CD4-positive, alpha-beta T cell (primary cell): Measurements from ENCODE around the gene APOO. TPM values are rescaled to one million over a fixed set of nuclear protein-coding genes. Genes with fewer than 3 reads are reported as not detected.

Experiments used
- ATAC-seq: fragments of 200-7000 bp; cut with Tn5 transposase; one replicate; pipeline ENCODE4 v1.10.0; 2022; ENCODE audit warnings: mild to moderate bottlenecking; ENCODE audit not compliant: poor library complexity
- CTCF ChIA-PET: fragments of 350-600 bp; sonication (Branson Sonifier 250); formaldehyde crosslinking; loops from one replicate; lab custom pipeline; 2021; ENCODE audit warnings: antibody characterized with exemption, inconsistent platforms; lab: Charles Lee
- POLR2A ChIA-PET: fragments of 350-600 bp; sonication (Branson Sonifier 250); formaldehyde crosslinking; loops from one replicate; lab custom pipeline; 2021; ENCODE audit warnings: antibody characterized with exemption, inconsistent platforms; lab: Charles Lee
- DNase-seq, 14 experiments: peaks; one replicate each; pipeline ENCODE4 v3.0.0-alpha.2; 2013 to 2020; ENCODE audit warnings: mixed read lengths in 2 of 14
- H3K27ac ChIP-seq, 2 donors: one replicate each; pipeline versions ENCODE4 v1.5.1 to v1.7.0; 2013; ENCODE audit warnings: low read length in 2 of 2, low read depth in 1 of 2, mild to moderate bottlenecking in 1 of 2
- H3K27me3 ChIP-seq, 2 experiments: 1 replicate in 1 of 2; 2 replicates in 1 of 2; pipeline versions ENCODE4 v1.6.1 to v1.7.0; 2013; ENCODE audit warnings: low read length in 2 of 2, control low read depth in 1 of 2, mild to moderate bottlenecking in 1 of 2, moderate library complexity in 1 of 2; ENCODE audit not compliant: insufficient read depth in 2 of 2, control insufficient read depth in 1 of 2
- H3K36me3 ChIP-seq: one replicate; pipeline ENCODE4 v1.6.1; 2013; ENCODE audit warnings: low read length, control low read depth; ENCODE audit not compliant: insufficient read depth
- H3K4me1 ChIP-seq: one replicate; pipeline ENCODE4 v1.6.1; 2013; ENCODE audit warnings: low read length, control low read depth; ENCODE audit not compliant: insufficient read depth
- H3K4me3 ChIP-seq: one replicate; pipeline ENCODE4 v1.5.1; 2013; ENCODE audit warnings: mild to moderate bottlenecking, low read length, moderate library complexity
- H3K9me3 ChIP-seq, 2 experiments: 1 replicate in 1 of 2; 2 replicates in 1 of 2; pipeline versions ENCODE4 v1.6.1 to v1.7.0; 2013; ENCODE audit warnings: low read length in 2 of 2, mild to moderate bottlenecking in 2 of 2, control low read depth in 1 of 2, moderate library complexity in 1 of 2; ENCODE audit not compliant: control insufficient read depth in 1 of 2, insufficient read depth in 1 of 2
- H3K27ac Mint-ChIP-seq: one replicate; pipeline ENCODE4 v1.8.0; 2020; ENCODE audit warnings: mixed read lengths
- H3K27me3 Mint-ChIP-seq: one replicate; pipeline ENCODE4 v1.8.0; 2021; ENCODE audit warnings: mixed read lengths
- H3K36me3 Mint-ChIP-seq: one replicate; pipeline ENCODE4 v1.8.0; 2021; ENCODE audit warnings: low read depth, mixed read lengths
- H3K4me1 Mint-ChIP-seq: one replicate; pipeline ENCODE4 v1.8.0; 2021; ENCODE audit warnings: low read depth, mixed read lengths
- H3K4me3 Mint-ChIP-seq: one replicate; pipeline ENCODE4 v1.8.0; 2020; ENCODE audit warnings: mild to moderate bottlenecking, mixed read lengths
- H3K9me3 Mint-ChIP-seq: one replicate; pipeline ENCODE4 v1.8.0; 2020; ENCODE audit warnings: mixed read lengths
- intact Hi-C, 2 experiments: fragments of 100-400 bp; cut with DNase I in 1 of 2; cut with micrococcal nuclease in 1 of 2; formaldehyde crosslinking; loops; one replicate each; pipeline versions ENCODE4 v1.15.1 to v1.9.0; 2023 to 2025; cut with DNase I, micrococcal nuclease
- total RNA-seq, 174 experiments: library from RNA in 2 of 174; stranded (reverse) in 2 of 174; gene quantifications; one replicate each; pipeline ENCODE4 v1.2.3 and lab custom pipeline; 2021 to 2026
- TF ChIP-seq, protein P1 (sequence below): fragments of 200-600 bp; IDR thresholded peaks from one replicate; pipeline ENCODE4 v1.8.0; 2022; ENCODE audit warnings: antibody characterized with exemption, mild to moderate bottlenecking

APOO gene
- total RNA-seq, 2 experiments from 2014 or later: 3.3 to 4.9 TPM

DNA sequence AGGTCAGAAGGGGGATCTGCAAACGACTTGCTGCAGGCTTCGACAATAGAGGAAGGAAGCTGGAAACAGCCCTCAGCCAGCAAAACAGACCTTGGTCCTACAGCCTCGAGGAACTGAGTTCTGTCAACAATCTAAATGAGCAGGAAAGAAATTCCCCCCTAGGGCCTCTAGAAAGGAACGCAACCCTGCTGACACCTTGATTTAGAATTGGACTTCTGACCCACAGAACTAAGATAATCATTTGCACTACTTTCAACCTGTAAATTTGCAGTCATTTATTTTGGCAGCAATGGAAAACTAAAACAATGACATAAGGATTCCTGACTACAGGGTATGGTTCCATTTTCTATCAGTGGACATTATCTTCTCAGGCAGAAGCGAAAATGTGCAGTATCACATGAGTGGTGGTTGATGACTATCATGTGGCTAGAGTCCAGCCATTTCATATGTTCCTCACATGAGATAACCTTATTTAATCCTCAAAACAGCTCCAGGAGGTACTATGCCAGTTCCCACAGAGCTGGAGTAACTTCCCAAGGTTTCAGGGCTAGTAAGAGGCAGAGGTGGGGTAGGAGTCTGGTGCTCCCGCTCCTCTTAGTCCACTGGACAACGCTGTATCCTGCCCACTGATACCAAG lies 63.1 kb downstream of the APOO start:
- H3K36me3 Mint-ChIP-seq: peaks cover 3% of the 10 kb centered on the region
- Histone ChIP-seq H3K27me3 (no peaks in the 10 kb centered on the region), H3K4me1 (no peaks in the 10 kb centered on the region), H3K36me3 (no peaks in the 10 kb centered on the region), H3K9me3 (no peaks in the 10 kb centered on the region), H3K4me3 (no peak overlapping the region), H3K27ac (no peak overlapping the region)
- no peaks in the 10 kb centered on the region for H3K27me3 Mint-ChIP-seq
- ChIA-PET POLR2A (no interaction called here), CTCF (no interaction called here)
- intact Hi-C loops: no loop called here
- ATAC-seq (no peak), DNase-seq (peak in 1 of 14 experiments; percentile 11)
- no peaks in the 10 kb centered on the region for H3K4me1 Mint-ChIP-seq
- H3K4me3 Mint-ChIP-seq: no peak overlapping the region
- TF ChIP-seq, protein P1, sequence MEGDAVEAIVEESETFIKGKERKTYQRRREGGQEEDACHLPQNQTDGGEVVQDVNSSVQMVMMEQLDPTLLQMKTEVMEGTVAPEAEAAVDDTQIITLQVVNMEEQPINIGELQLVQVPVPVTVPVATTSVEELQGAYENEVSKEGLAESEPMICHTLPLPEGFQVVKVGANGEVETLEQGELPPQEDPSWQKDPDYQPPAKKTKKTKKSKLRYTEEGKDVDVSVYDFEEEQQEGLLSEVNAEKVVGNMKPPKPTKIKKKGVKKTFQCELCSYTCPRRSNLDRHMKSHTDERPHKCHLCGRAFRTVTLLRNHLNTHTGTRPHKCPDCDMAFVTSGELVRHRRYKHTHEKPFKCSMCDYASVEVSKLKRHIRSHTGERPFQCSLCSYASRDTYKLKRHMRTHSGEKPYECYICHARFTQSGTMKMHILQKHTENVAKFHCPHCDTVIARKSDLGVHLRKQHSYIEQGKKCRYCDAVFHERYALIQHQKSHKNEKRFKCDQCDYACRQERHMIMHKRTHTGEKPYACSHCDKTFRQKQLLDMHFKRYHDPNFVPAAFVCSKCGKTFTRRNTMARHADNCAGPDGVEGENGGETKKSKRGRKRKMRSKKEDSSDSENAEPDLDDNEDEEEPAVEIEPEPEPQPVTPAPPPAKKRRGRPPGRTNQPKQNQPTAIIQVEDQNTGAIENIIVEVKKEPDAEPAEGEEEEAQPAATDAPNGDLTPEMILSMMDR: no peak
- no peak overlapping the region for H3K27ac Mint-ChIP-seq
- no peaks in the 10 kb centered on the region for H3K9me3 Mint-ChIP-seq

DNA sequence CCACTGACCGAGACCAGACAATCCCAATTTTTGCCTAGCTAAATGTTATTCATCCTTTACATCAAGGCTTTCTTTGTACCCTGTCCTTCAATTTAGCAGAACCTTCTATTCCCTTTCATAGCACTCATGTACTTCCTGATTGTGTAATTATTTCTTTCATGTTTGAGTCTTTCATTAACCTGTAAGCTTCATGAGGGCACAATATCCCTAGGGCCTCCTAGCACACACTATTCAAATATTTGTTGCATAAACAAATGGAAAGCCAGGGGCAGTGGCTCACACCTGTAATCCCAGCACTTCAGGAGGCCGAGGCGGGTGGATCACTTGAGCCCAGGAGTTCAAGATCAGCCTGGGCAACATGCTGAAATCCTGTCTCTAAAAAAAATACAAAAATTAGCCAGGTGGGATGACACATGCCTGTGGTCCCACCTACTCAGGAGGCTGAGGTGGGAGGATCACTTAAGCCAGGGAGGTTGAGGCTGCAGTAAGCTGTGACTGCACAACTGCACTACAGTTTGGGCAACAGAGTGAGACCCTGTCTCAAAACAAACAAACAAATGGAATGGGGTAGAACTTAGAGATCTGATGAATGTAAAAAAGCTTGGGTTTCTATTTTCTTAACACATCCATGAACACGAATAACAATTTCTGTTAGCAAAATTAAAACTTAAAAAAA lies 65.8 kb downstream of the APOO start:
- H3K9me3 ChIP-seq: no peaks in the 10 kb centered on the region
- Mint-ChIP-seq H3K4me1 (no peaks in the 10 kb centered on the region), H3K27ac (no peak overlapping the region), H3K27me3 (no peaks in the 10 kb centered on the region), H3K4me3 (no peak overlapping the region), H3K36me3 (peaks cover 3% of the 10 kb centered on the region), H3K9me3 (no peaks in the 10 kb centered on the region)
- ChIA-PET CTCF (no interaction called here), POLR2A (no interaction called here)
- intact Hi-C loops: no loop called here
- H3K27me3 ChIP-seq: no peaks in the 10 kb centered on the region
- no peak overlapping the region for H3K4me3 ChIP-seq
- H3K36me3 ChIP-seq: no peaks in the 10 kb centered on the region
- DNase-seq (no peak), ATAC-seq (no peak)
- H3K4me1 ChIP-seq: no peaks in the 10 kb centered on the region
- TF ChIP-seq, protein P1: no peak
- H3K27ac ChIP-seq: no peak overlapping the region

DNA sequence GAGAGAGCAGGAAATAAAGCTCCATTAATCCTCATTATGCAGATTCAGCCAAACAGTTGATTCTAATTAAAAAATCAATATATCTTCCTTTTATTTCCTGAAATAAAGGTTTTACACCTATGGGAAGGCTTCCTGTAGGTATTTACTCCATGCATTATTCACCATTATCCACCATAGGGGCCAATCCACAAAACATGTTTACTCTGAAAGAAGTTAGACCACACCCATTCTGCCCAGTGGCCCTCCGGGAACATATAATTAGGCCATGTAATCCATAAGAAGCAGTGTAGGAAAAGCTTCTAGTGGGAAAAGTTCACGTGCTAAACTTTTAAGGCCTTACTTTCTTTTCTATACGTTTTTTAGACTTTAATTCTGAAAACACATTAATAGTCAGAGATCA lies 67.1 kb downstream of the APOO start:
- DNase-seq (no peak), ATAC-seq (no peak)
- Mint-ChIP-seq H3K27ac (no peak overlapping the region), H3K9me3 (no peaks in the 10 kb centered on the region), H3K36me3 (peaks cover 3% of the 10 kb centered on the region), H3K4me3 (no peak overlapping the region), H3K27me3 (no peaks in the 10 kb centered on the region), H3K4me1 (no peaks in the 10 kb centered on the region)
- Histone ChIP-seq H3K9me3 (no peaks in the 10 kb centered on the region), H3K4me1 (no peaks in the 10 kb centered on the region), H3K36me3 (no peaks in the 10 kb centered on the region), H3K27me3 (no peaks in the 10 kb centered on the region), H3K27ac (no peak overlapping the region), H3K4me3 (no peak overlapping the region)
- TF ChIP-seq, protein P1: no peak
- intact Hi-C loops: no loop called here
- POLR2A ChIA-PET: no interaction called here
- CTCF ChIA-PET: no interaction called here
